Nephron (organoid): Measurements from ENCODE around the gene TRIM28.
A peak's percentile ranks its signal among the peaks of the same experiment; 100 is the strongest.
"Not testable (repeated sequence)": the region's sequence is repeated elsewhere in the genome, so short reads cannot be mapped to it uniquely, and the experiment has no call there.

ENCODE experiments used
- H3K27ac Mint-ChIP-seq, 3 experiments: 2 replicates each; pipeline ENCODE4 v1.8.0; 2020; ENCODE audit warnings: mixed read lengths in 3 of 3, mild to moderate bottlenecking in 2 of 3, moderate library complexity in 1 of 3
- H3K27me3 Mint-ChIP-seq: 2 replicates; pipeline ENCODE4 v1.8.0; 2021; ENCODE audit warnings: low read depth, mild to moderate bottlenecking, moderate library complexity, mixed read lengths
- H3K36me3 Mint-ChIP-seq: 2 replicates; pipeline ENCODE4 v1.8.0; 2020; ENCODE audit warnings: low read depth, mixed read lengths
- H3K4me1 Mint-ChIP-seq: 2 replicates; pipeline ENCODE4 v1.8.0; 2020; ENCODE audit warnings: mixed read lengths
- H3K4me3 Mint-ChIP-seq, 3 experiments: 2 replicates each; pipeline ENCODE4 v1.8.0; 2020; ENCODE audit warnings: mild to moderate bottlenecking in 3 of 3, mixed read lengths in 3 of 3, moderate library complexity in 2 of 3
- H3K9me3 Mint-ChIP-seq: 2 replicates; pipeline ENCODE4 v1.8.0; 2020; ENCODE audit warnings: mixed read lengths
- TF ChIP-seq, protein P1 (sequence below), 3 experiments: fragments of 200-600 bp; sonication (generic); IDR thresholded peaks; one replicate each; pipeline ENCODE4 v1.5.0; 2021; ENCODE audit warnings: antibody characterized with exemption in 3 of 3; ENCODE audit not compliant: unreplicated experiment in 3 of 3

The TRIM28 gene

DNA sequence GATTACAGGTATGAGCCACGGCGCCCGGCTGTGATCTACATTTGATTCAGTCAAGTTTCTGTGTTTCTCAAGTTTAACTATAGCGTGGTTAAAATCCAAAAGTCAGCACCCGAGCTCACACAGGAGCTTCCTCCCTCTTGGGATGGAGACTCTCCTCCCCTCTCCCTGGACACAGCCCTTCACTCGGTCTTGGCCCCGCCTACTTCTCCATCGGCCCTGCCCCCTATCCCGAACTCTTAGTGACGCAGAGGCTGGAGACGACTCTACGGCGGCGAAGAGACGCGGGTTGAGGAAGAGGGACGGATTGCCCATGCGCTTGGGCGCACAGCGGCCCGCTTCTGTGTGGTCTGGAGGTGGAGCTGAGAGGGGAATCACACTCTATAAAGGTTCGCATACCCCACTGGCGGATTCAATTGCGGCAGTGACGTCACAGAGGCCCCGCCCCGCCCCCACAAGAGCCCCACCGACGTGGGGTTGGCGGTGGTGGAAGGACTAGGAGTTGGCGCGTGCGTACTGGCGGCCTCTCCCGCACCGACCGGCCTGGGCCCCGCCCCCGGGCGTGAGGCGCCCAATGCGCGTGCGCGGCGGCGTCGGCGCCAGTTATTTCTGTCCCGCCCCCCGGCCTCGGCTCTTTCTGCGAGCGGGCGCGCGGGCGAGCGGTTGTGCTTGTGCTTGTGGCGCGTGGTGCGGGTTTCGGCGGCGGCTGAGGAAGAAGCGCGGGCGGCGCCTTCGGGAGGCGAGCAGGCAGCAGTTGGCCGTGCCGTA is at the start of gene TRIM28:
Gene TRIM28, plus strand, starts transcription at position 239 of the 765 bp plus-strand sequence. CDS start 694 bp downstream, outside the sequence.
- H3K4me3 Mint-ChIP-seq, result peak within 1 kb of the TSS; percentile 97 to 99 (median 97)
- no peaks in the 10 kb centered on the region for H3K9me3 Mint-ChIP-seq
- peak within 1 kb of the TSS; percentile 99 to 100 (median 99) for H3K27ac Mint-ChIP-seq
- TF ChIP-seq, protein P1, sequence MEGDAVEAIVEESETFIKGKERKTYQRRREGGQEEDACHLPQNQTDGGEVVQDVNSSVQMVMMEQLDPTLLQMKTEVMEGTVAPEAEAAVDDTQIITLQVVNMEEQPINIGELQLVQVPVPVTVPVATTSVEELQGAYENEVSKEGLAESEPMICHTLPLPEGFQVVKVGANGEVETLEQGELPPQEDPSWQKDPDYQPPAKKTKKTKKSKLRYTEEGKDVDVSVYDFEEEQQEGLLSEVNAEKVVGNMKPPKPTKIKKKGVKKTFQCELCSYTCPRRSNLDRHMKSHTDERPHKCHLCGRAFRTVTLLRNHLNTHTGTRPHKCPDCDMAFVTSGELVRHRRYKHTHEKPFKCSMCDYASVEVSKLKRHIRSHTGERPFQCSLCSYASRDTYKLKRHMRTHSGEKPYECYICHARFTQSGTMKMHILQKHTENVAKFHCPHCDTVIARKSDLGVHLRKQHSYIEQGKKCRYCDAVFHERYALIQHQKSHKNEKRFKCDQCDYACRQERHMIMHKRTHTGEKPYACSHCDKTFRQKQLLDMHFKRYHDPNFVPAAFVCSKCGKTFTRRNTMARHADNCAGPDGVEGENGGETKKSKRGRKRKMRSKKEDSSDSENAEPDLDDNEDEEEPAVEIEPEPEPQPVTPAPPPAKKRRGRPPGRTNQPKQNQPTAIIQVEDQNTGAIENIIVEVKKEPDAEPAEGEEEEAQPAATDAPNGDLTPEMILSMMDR (IDR thresholded peaks at IDR 0.05; ENCODE audit: unreplicated experiment in 3 of 3), result no peak
- peaks cover 21% of the 10 kb centered on the region for H3K27me3 Mint-ChIP-seq
- peaks cover 31% of the 10 kb centered on the region for H3K36me3 Mint-ChIP-seq
- peaks cover 27% of the 10 kb centered on the region for H3K4me1 Mint-ChIP-seq

DNA sequence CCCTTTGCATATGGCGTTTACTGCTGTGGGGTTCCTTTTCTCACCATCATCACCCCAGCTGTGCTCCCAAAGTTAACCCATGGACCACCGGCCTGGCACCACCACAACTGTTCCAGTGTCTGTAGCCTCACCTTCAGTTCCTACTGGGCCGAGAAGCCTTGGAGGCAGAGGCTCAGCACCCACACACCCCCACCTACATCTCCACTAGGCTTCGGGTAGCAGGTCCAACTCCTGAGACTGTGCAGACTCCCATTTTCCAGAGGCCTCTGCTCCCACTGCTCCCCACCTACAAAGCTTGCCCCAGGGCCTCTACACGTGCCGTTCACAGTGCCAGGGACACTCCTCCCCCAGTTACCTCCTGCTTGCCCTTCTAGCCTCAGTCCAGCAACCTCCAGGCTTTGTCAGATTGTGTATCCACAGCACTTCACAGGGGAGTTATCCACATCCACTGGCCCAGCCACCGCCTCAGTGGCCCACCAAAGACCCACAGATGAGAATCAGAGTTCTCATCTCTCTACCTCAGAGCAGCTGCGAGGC is 46.2 kb upstream of the TRIM28 start:
- Mint-ChIP-seq H3K9me3 (peaks cover 3% of the 10 kb centered on the region), H3K27me3 (peaks cover 4% of the 10 kb centered on the region), H3K27ac (no peak overlapping the region), H3K36me3 (no peaks in the 10 kb centered on the region), H3K4me3 (peak overlapping the region; percentile 15 to 34 (median 30)), H3K4me1 (peaks cover 14% of the 10 kb centered on the region)
- TF ChIP-seq, protein P1 (IDR thresholded peaks at IDR 0.05; ENCODE audit: unreplicated experiment in 3 of 3), result no peak

DNA sequence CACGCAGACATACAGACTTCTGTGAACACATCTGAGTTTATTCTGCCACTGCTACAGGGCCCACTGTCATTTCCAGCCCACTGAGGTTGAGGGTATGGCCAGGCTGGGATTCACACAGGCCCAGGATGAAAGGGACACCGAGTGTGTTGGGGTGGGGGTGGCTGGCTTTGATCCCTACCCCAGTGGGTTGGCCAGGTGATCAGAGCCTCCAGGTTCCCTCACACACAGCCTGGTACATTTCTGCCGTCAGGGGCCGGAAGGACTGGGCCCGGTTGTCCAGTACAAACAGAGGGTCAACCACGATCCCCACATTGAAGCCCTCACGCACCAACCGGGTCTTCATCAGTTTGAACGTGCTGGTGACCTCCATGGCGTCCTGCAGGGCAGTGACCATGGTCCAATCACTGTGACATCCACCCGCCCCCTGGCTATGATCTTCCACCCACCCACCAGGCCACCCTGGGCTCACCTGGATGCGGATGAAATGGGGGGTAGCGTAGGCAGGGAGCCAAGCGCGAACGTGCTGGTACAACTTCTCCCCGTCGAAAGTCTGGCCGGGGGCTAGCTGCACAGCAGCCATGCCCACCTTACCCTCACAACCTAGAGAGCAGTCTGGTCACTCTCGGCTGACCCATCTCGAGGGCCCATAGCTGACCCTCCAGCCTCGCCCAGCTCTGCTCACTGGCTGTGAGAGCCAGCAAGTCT is 45.4 kb upstream of the TRIM28 start:
- Mint-ChIP-seq H3K36me3 (no peaks in the 10 kb centered on the region), H3K4me1 (peaks cover 14% of the 10 kb centered on the region), H3K27ac (peak overlapping the region; percentile 84 to 96 (median 86)), H3K4me3 (peak overlapping the region; percentile 90 to 91 (median 90)), H3K9me3 (peaks cover 3% of the 10 kb centered on the region), H3K27me3 (peaks cover 4% of the 10 kb centered on the region)
- TF ChIP-seq, protein P1 (IDR thresholded peaks at IDR 0.05; ENCODE audit: unreplicated experiment in 3 of 3), result no peak

DNA sequence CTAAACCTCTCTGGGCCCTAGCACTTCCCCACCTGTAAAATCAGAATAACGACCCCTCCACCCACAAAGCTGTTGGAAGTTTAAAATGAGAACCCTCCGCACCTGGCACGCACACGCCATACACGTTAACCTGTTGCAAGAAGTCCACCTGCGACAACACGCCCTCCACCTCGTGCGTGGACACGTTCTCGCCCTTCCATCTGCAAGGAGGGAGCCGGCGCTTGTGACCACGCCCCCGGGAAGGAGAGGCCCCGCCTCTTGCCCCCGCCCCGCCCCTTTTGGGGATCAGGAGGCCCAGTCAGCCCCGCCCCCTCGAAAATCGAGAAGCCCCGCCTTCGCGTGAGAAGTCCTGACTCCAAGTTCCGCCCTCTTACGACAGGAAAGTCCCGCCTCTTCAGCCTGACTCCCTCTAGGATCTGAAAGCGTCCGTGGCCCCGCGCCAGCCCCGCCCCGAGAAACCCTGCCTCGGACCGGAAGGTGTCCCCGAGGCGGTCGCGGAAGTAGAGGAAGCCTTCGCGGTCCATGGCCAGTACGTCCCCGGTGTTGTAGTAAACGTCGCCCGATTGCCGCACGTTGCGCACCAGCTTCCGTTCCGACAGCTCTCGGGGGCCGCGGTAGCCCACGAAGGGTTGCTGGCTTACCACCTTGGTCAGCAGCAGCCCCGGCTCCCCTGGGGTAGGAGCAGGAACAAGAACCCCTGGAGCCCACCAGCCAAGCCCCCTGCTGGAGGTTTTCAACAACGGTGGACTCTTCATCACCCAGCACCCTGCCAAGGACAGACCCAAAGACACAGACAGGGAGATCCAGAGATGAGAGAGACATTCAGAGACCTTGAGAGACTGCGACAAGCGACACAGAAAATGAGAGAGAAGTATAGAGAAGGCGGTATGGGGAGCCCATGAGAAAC is 44.6 kb upstream of the TRIM28 start:
- Mint-ChIP-seq H3K36me3 (no peaks in the 10 kb centered on the region), H3K27me3 (peaks cover 4% of the 10 kb centered on the region), H3K27ac (peak overlapping the region; percentile 84 to 96 (median 86)), H3K9me3 (peaks cover 3% of the 10 kb centered on the region), H3K4me1 (peaks cover 14% of the 10 kb centered on the region), H3K4me3 (peak overlapping the region; percentile 90 to 91 (median 90))
- TF ChIP-seq, protein P1 (IDR thresholded peaks at IDR 0.05; ENCODE audit: unreplicated experiment in 3 of 3), result peak in 2 of 3 experiments; percentile 18 to 43

DNA sequence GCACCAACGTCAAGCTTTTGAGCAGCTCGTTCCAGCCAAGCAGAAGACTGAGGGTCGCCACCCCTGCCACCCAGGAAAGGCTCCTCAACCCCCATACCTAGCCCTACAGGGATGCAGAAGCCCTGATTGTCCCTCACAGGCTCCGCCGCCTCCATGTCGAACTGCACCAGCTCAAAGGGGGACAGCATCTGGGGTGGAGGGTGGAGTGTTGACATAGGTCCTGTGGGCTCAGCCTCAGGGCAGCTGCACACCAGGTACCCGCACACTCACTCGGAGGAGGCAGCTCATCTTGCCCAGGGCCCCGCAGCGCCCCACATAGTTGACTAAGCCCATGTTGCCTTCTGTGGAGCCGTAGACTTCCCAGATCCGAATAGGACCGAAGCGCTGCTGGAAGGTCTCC is 43.6 kb upstream of the TRIM28 start:
- peak overlapping the region; percentile 37 to 91 (median 53) for H3K4me3 Mint-ChIP-seq
- no peak overlapping the region for H3K27ac Mint-ChIP-seq
- H3K9me3 Mint-ChIP-seq, result peaks cover 3% of the 10 kb centered on the region
- H3K27me3 Mint-ChIP-seq, result peaks cover 4% of the 10 kb centered on the region
- H3K4me1 Mint-ChIP-seq, result peaks cover 14% of the 10 kb centered on the region
- no peaks in the 10 kb centered on the region for H3K36me3 Mint-ChIP-seq
- TF ChIP-seq, protein P1 (IDR thresholded peaks at IDR 0.05; ENCODE audit: unreplicated experiment in 3 of 3), result no peak

DNA sequence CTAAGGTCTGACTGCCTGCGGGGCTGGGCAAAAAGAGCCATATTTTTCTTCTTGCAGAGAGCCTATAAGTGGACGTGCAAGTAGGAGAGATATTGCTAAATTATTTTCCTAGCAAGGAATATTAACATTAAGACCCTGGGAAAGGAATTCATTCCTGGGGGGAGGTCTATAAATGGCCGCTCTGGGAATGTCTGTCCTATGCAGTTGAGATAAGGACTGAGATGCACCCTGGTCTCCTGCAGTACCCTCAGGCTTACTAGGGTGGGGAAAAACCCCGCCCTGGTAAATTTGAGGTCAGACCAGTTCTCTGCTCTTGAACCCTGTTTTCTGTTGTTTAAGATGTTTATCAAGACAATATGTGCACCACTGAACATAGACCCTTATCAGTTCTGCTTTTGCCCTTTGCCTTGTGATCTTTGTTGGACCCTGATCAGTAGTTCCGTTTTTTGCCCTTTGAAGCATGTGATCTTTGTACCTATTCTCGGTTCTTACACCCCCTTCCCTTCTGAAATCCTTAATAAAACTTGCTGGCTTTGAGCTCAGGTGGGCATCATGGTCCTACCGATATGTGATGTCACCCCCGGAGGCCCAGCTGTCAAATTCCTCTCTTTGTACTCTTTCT is 36.2 kb upstream of the TRIM28 start:
- not testable (repeated sequence) for H3K36me3 Mint-ChIP-seq, H3K4me3 Mint-ChIP-seq, H3K27me3 Mint-ChIP-seq, H3K9me3 Mint-ChIP-seq, H3K27ac Mint-ChIP-seq, H3K4me1 Mint-ChIP-seq
